Skeletal muscle tissue (tissue), 4 donors: ENCODE measurements around the gene LZTR1. TPM values are rescaled to one million over a fixed set of nuclear protein-coding genes. Genes with fewer than 3 reads are reported as not detected.
A peak's percentile ranks its signal among the peaks of the same experiment; 100 is the strongest.
"Not testable (repeated sequence)": the region's sequence is repeated elsewhere in the genome, so short reads cannot be mapped to it uniquely, and the experiment has no call there.

Source experiments
- H3K27ac ChIP-seq: one replicate; pipeline ENCODE4 v1.7.0; 2013; ENCODE audit warnings: mild to moderate bottlenecking, low read depth, low read length, inconsistent platforms
- H3K27me3 ChIP-seq, 3 donors: one replicate each; pipeline ENCODE4 v1.7.0; 2013; ENCODE audit warnings: low read length in 3 of 3; ENCODE audit not compliant: control insufficient read depth in 3 of 3, insufficient read depth in 3 of 3
- H3K36me3 ChIP-seq, 3 donors: one replicate each; pipeline ENCODE4 v1.7.0; 2013; ENCODE audit warnings: low read length in 3 of 3; ENCODE audit not compliant: control insufficient read depth in 3 of 3, insufficient read depth in 3 of 3
- H3K4me1 ChIP-seq, 3 donors: one replicate each; pipeline ENCODE4 v1.7.0; 2013; ENCODE audit warnings: low read length in 3 of 3, mild to moderate bottlenecking in 3 of 3; ENCODE audit not compliant: control insufficient read depth in 3 of 3, insufficient read depth in 3 of 3
- H3K4me3 ChIP-seq, 3 donors: one replicate each; pipeline ENCODE4 v1.7.0; 2013; ENCODE audit warnings: low read length in 3 of 3
- H3K9ac ChIP-seq, 3 donors: one replicate each; pipeline ENCODE4 v1.7.0; 2013; ENCODE audit warnings: low read length in 3 of 3, mild to moderate bottlenecking in 3 of 3, moderate library complexity in 2 of 3, low read depth in 1 of 3
- H3K9me3 ChIP-seq, 3 donors: one replicate each; pipeline ENCODE4 v1.7.0; 2013; ENCODE audit warnings: low read length in 3 of 3; ENCODE audit not compliant: control insufficient read depth in 3 of 3
- total RNA-seq: library from RNA; depleted of rRNA; stranded (reverse); fragments of >200 nt; gene quantifications from one replicate; pipeline ENCODE4 v1.2.3, GENCODE V29; 2014
- donor health status: Osteomylitis.

LZTR1 gene
- total RNA-seq, 1 donor from 2014 or later: 32.4 TPM

GRCh38 chr22:21032037-21032867 is 50.2 kb downstream of the LZTR1 start, which contains the start of gene SLC7A4:
Gene SLC7A4 (minus strand): TSS chr22:21032561. CDS start chr22:21031812, 749 bp downstream.
- H3K9me3 ChIP-seq: no peaks in the 10 kb centered on the region
- no peaks in the 10 kb centered on the region for H3K36me3 ChIP-seq
- H3K4me3 ChIP-seq: peak within 1 kb of the TSS in 2 of 3 donors; percentile 36 to 41
- peaks cover 10 to 31% (median 16%) of the 10 kb centered on the region in 3 donors for H3K4me1 ChIP-seq
- H3K27ac ChIP-seq: no peak within 1 kb of the TSS
- H3K9ac ChIP-seq: peak within 1 kb of the TSS in 1 of 3 donors; percentile 25
- H3K27me3 ChIP-seq: peaks cover 27 to 38% (median 34%) of the 10 kb centered on the region in 3 donors

GRCh38 chr22:21032868-21033688 is 51.0 kb downstream of the LZTR1 start:
- Histone ChIP-seq H3K27ac (no peak overlapping the region), H3K9ac (no peak overlapping the region), H3K36me3 (no peaks in the 10 kb centered on the region), H3K4me1 (peaks cover 8 to 28% (median 10%) of the 10 kb centered on the region in 3 donors), H3K9me3 (no peaks in the 10 kb centered on the region), H3K4me3 (no peak overlapping the region), H3K27me3 (peaks cover 27 to 38% (median 34%) of the 10 kb centered on the region in 3 donors)

GRCh38 chr22:21033895-21034294 is 51.8 kb downstream of the LZTR1 start:
- peaks cover 26 to 38% (median 34%) of the 10 kb centered on the region in 3 donors for H3K27me3 ChIP-seq
- no peak overlapping the region for H3K9ac ChIP-seq

DNA sequence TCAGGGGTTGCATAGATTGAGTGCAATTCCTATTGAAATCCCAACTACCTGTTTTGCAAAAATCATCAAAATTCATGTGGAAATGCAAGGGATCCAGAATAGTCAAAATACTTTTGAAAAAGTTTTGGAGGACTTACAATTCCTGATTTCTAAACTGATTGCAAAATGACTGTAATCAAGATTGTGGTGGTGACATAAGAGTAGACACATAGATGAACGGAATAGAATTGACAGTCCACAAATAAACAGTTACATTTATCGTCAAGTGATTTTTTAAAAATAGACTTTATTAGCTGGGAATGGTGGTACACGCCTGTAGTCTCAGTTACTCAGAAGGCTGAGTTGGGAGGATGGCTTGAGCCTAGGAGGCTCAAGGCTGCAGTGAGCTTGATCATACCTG is 52.9 kb downstream of the LZTR1 start:
- Histone ChIP-seq H3K9me3 (no peaks in the 10 kb centered on the region), H3K4me1 (peaks cover 10 to 27% (median 16%) of the 10 kb centered on the region in 3 donors), H3K27ac (no peak overlapping the region), H3K27me3 (peaks cover 19 to 31% (median 29%) of the 10 kb centered on the region in 3 donors), H3K9ac (no peak overlapping the region), H3K4me3 (no peak overlapping the region), H3K36me3 (no peaks in the 10 kb centered on the region)

More at GRCh38 chr22:21033895-21034294, 51.8 kb downstream of the LZTR1 start:
- H3K9me3 ChIP-seq: no peaks in the 10 kb centered on the region
- no peak overlapping the region for H3K27ac ChIP-seq
- H3K4me3 ChIP-seq: no peak overlapping the region
- no peaks in the 10 kb centered on the region for H3K36me3 ChIP-seq
- peaks cover 10 to 31% (median 16%) of the 10 kb centered on the region in 3 donors for H3K4me1 ChIP-seq

GRCh38 chr22:21038405-21038804 is 56.3 kb downstream of the LZTR1 start:
- Histone ChIP-seq H3K27me3 (no peaks in the 10 kb centered on the region), H3K9ac (no peak overlapping the region), H3K4me1 (peaks cover 5 to 20% (median 8%) of the 10 kb centered on the region in 3 donors), H3K36me3 (no peaks in the 10 kb centered on the region), H3K27ac (no peak overlapping the region), H3K4me3 (no peak overlapping the region), H3K9me3 (no peaks in the 10 kb centered on the region)

- peaks cover 11 to 27% (median 15%) of the 10 kb centered on the region in 3 donors for H3K4me1 ChIP-seq
- H3K36me3 ChIP-seq, H3K27me3 ChIP-seq, H3K27ac ChIP-seq, H3K4me3 ChIP-seq, H3K9me3 ChIP-seq, H3K9ac ChIP-seq: not testable (repeated sequence)
These were observed 57.1 kb downstream of the LZTR1 start for GRCh38 chr22:21039158-21039557.

- Histone ChIP-seq H3K9ac (peak overlapping the region in 1 of 3 donors; percentile 23), H3K4me3 (no peak overlapping the region), H3K36me3 (no peaks in the 10 kb centered on the region), H3K27me3 (no peaks in the 10 kb centered on the region), H3K27ac (no peak overlapping the region), H3K4me1 (peaks cover 18 to 44% (median 26%) of the 10 kb centered on the region in 3 donors), H3K9me3 (no peaks in the 10 kb centered on the region)
These were observed 59.8 kb downstream of the LZTR1 start for GRCh38 chr22:21041937-21042336.

GRCh38 chr22:21042978-21043859 is 61.1 kb downstream of the LZTR1 start:
- H3K9ac ChIP-seq: peak overlapping the region in 1 of 3 donors; percentile 70
- H3K27ac ChIP-seq: no peak overlapping the region
- no peaks in the 10 kb centered on the region for H3K9me3 ChIP-seq
- no peaks in the 10 kb centered on the region for H3K27me3 ChIP-seq
- peak overlapping the region; percentile 1 to 64 (median 30) for H3K4me3 ChIP-seq
- H3K36me3 ChIP-seq: no peaks in the 10 kb centered on the region
- H3K4me1 ChIP-seq: peaks cover 18 to 39% (median 26%) of the 10 kb centered on the region in 3 donors

DNA sequence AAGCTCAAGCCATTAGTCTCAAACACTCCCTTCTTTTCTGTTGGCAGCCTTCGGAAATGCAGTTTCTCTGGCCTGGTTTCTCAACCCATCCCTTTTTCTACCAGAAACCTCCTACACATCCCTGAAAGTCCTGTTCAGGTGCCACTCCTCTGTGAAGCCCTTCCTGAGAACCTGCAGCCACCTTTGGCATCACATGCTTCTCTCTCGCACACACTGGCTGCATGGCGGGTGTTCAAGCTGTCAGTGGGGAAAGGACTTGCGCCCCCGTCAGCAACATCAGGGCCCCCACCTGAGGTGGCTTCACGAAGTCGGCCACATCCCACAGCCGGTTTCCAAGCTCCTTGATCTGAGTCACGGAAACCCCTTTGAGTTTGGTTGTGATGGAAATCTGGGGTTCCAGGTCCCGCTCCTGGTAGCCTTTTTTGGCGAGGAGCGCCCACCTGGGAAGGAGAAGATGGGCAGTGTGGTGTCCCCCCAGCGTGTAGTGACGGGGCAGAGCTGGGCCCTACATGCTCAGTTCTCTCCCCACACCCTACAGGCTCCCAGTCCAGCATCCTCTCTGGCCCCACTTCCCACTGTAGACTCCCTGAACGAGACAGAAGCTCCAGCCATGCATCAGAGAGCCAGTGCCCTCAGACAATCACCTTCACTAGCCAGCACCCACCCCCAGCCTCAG is 61.9 kb downstream of the LZTR1 start:
- Histone ChIP-seq H3K9me3 (no peaks in the 10 kb centered on the region), H3K4me3 (peak overlapping the region; percentile 64 to 83 (median 81)), H3K27ac (peak overlapping the region; percentile 80), H3K4me1 (peaks cover 16 to 32% (median 20%) of the 10 kb centered on the region in 3 donors), H3K36me3 (no peaks in the 10 kb centered on the region), H3K27me3 (no peaks in the 10 kb centered on the region), H3K9ac (peak overlapping the region; percentile 70 to 81 (median 79))
